Measurements from ENCODE around the gene NFX1.

- TF ChIP-seq CTCF (conservative IDR thresholded peaks at IDR 0.05 in 1 of 2, IDR thresholded peaks at IDR 0.05 in 1 of 2; ENCODE audit: low read depth in 1 of 2, low read length in 2 of 2) (no peak), EZH2 (IDR thresholded peaks at IDR 0.05; ENCODE audit: low read length, missing control alignments) (no peak)
Observed at GRCh38 chr9:33375238-33375840, 85.0 kb downstream of the NFX1 start.

All from fibroblast of lung (primary cell).